ENCODE measurements around the gene TSSK6. TPM values are rescaled to one million over a fixed set of nuclear protein-coding genes. Genes with fewer than 3 reads are reported as not detected.
A peak's percentile ranks its signal among the peaks of the same experiment; 100 is the strongest.

TSSK6 gene
- 1 to 10 TPM; 3.4 to 3.9 TPM for total RNA-seq

DNA sequence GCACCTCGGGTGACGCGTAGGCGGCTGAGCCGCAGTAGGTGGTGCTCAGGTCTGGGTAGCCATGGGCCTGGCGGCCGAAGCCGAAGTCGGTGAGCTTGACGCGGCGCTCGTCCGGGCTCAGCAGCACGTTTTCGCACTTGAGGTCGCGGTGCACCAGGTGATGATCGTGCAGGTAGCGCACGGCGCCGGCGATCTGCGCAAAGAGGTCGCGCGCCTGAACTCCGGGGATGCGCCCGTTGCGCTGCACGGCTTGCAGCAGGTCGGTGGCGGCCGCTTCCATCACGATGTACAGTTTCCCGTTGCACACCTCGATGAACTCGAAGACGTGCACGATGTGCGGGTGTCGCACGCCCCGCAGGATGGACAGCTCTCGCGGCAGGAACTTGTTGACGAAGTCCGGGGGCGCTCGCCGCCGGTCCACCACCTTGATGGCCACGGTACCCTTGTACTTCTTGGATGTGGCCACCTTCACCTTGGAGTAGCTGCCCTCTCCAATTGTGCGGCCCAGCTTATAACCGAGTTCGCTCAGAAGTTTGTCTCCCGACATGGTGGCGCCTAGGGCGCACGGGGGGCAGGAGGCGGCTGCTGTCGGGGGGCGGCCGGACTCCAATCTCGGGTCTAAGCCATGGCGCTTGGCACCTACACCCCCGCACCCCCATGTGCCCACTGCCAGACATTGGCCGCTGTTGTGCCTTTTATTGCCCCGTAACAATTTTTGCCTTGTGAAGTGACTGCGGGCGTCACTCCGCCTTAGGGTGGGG lies at the start of gene TSSK6:
TSS of gene TSSK6 (minus strand) at position 668 of the 761 bp plus-strand sequence. CDS start at position 547, 121 bp downstream.
- Mint-ChIP-seq H3K27ac (peak within 1 kb of the TSS; percentile 94), H3K9me3 (ENCODE audit: insufficient read depth) (no peaks in the 10 kb centered on the region), H3K36me3 (ENCODE audit: low read depth) (peaks cover 27% of the 10 kb centered on the region), H3K4me1 (ENCODE audit: low read depth) (peaks cover 30% of the 10 kb centered on the region), H3K4me3 (peak within 1 kb of the TSS; percentile 94), H3K27me3 (ENCODE audit: low read depth) (no peaks in the 10 kb centered on the region)
- ATAC-seq (no peak), DNase-seq (no peak)
- CTCF ChIA-PET = interaction anchor here (0.8 to 1.9 kb wide), 7 partner anchors 14 to 153 kb away, joined by 3 to 8 read pairs (median 3); partner anchors contain the start of gene YJEFN3
- POLR2A ChIA-PET = interaction anchor here (0.6 to 2.3 kb wide), 20 partner anchors 21 to 351 kb away, joined by 3 to 11 read pairs (median 4); partner anchors contain the start of genes GMIP, LPAR2, MAU2 and NR2C2AP

DNA sequence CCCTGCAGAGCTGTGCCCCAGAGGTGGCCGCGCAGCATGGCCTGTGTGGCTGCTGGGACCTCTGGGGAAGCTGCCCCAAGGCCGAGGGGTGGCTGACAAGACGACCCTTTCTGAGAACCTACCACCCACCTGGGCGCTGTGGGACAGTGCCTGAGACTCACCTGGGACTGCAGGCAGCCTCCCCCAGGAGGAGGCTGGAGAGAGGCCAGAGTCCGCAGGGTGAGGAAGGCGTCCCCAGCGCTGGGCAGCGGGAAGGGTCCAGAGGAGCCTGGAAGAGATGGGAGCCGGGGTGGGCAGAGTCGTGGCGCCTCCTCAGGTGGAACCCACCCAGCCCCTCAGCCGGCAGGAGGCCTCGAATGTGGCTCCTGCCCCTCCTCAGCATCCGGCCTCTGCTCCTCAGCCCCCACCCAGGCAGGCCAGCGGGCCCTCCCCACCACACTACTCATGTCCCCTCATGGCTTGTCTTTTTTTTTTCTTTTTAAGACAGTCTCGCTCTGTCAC lies 48.0 kb upstream of the TSSK6 start:
- Mint-ChIP-seq H3K36me3 (ENCODE audit: low read depth) (peaks cover 54% of the 10 kb centered on the region), H3K4me1 (ENCODE audit: low read depth) (peaks cover 22% of the 10 kb centered on the region), H3K27ac (no peak overlapping the region), H3K4me3 (no peak overlapping the region), H3K9me3 (ENCODE audit: insufficient read depth) (no peaks in the 10 kb centered on the region), H3K27me3 (ENCODE audit: low read depth) (no peaks in the 10 kb centered on the region)
- DNase-seq (no peak), ATAC-seq (no peak)
- ChIA-PET CTCF (no interaction called here), POLR2A (no interaction called here)

DNA sequence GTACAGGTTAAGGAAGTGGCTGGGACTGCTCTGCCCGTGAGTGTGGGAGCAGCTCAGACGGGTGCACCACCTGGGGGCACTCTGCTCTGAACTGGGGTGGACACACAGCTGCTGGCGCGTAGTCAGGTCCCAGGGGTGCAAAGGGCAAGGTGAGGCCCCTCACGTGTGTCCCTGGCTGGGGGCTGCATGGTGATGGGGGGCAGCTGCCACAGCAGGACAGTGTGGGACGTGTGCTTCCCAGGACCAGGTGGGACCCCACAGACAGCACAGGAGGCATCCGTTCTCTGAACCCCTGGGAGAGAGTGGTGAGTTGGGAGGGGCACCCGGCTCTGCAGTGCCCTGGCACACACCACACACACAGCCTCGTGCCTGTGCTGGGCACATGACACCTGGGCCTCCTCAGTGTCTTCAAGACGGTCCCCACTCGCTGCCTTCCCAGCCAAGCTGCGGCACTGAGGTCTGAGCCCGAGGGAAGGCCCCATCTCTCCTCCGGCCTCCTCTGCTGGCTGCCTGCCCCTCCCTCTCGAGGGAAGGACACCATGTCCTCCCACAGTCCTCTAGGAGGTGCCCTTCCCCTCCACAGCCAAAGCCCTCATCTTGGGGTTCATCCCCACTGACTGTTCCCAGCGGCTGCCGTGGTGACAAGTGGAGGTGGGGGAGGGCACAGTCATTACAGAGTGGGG lies 47.5 kb upstream of the TSSK6 start:
- Mint-ChIP-seq H3K4me3 (no peak overlapping the region), H3K4me1 (ENCODE audit: low read depth) (peaks cover 22% of the 10 kb centered on the region), H3K36me3 (ENCODE audit: low read depth) (peaks cover 53% of the 10 kb centered on the region), H3K27me3 (ENCODE audit: low read depth) (no peaks in the 10 kb centered on the region), H3K27ac (peak overlapping the region; percentile 43), H3K9me3 (ENCODE audit: insufficient read depth) (no peaks in the 10 kb centered on the region)
- POLR2A ChIA-PET = interaction anchor here (0.8 kb wide), 1 partner anchor 54 kb away, joined by 3 read pairs; no protein-coding TSS in a partner anchor
- ATAC-seq = peak; percentile 51
- peak; percentile 42 for DNase-seq
- CTCF ChIA-PET = interaction anchor here (1.2 kb wide), 1 partner anchor 10 kb away, joined by 3 read pairs; no protein-coding TSS in a partner anchor

DNA sequence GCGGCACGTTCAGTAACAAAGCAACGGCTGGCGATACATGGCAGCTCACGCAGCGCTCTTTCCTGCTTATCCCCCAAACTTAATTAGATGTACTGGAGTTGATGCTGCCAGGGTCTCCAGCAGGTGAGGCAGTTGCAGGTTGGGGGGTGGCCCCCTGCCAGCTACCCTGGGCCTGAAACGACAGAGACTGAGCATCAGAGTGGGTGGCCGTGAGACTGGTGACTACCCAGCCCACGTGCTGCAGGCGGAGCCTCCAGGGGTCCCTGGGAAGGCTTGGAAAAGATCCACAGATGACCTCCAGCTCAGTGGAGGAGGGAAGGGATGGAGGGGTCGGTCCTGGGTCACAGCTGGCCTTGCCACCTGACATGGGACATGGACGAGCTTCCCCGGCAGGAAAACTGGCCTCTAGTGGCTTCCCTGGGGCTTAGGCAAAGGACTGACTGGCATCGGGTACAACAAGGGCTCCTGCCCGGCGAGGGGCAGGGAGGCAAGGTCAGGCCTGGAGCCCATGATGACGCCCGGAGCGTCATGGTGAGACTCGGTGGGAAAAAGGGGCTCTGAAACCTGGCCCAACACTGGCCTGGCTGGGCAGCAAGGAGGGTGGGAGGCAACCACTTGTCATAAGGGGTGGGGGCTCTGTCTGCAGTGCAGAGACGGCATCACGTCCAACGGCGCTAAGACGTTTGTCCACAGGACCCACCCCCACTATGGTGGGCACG lies 46.8 kb upstream of the TSSK6 start:
- Mint-ChIP-seq H3K27ac (peak overlapping the region; percentile 43), H3K4me3 (no peak overlapping the region), H3K9me3 (ENCODE audit: insufficient read depth) (no peaks in the 10 kb centered on the region), H3K4me1 (ENCODE audit: low read depth) (peaks cover 22% of the 10 kb centered on the region), H3K36me3 (ENCODE audit: low read depth) (peaks cover 49% of the 10 kb centered on the region), H3K27me3 (ENCODE audit: low read depth) (no peaks in the 10 kb centered on the region)
- CTCF ChIA-PET = interaction anchor here (1.2 kb wide), 1 partner anchor 9 kb away, joined by 3 read pairs; no protein-coding TSS in a partner anchor
- POLR2A ChIA-PET = interaction anchor here (0.8 kb wide), 1 partner anchor 55 kb away, joined by 3 read pairs; no protein-coding TSS in a partner anchor
- DNase-seq = no peak
- ATAC-seq = no peak

DNA sequence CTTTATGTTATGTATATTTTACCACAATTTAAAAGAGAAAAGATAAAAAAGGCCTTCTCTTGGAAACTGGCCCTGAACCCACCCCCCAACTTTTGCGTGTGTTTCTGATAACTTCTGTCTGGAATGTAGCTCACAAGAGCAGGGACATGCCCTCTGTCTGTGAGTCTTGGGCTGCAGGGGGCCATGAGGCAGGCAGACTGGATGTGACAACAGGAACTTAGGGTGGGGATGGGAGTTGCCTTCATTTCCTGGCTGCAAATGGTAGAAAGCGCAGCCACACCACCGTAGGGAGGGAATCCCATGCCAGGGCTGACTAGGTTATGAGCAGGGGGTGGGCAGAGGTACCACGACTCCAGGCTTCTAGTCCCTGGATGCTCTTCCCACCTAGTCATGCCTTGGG lies 44.6 kb upstream of the TSSK6 start:
- DNase-seq = no peak

DNA sequence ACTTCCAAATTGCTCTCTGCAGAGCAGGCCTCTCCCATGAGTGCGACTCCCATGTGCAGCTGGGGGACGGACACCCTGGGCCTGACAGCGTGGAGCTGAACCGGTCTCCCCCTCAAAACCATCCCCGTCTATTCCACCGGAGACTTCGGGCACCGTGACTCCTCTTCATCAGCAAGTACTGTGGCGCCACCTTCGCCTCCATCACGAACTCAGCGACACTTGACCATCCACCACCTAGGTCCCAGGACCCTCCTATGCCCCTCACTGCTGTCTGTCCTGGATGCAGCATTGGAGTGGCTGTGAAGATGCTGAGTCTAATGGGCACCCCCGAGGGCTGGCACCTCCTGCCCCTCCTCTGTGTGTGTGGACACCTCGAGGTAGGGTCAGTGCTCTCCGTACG lies 43.3 kb upstream of the TSSK6 start:
- no peak for ATAC-seq
- no peak for DNase-seq
- peaks cover 29% of the 10 kb centered on the region for H3K4me1 Mint-ChIP-seq (ENCODE audit: low read depth)
- no peak overlapping the region for H3K27ac Mint-ChIP-seq
- H3K36me3 Mint-ChIP-seq (ENCODE audit: low read depth) = peaks cover 29% of the 10 kb centered on the region
- CTCF ChIA-PET = interaction anchor here (1.1 kb wide), 2 partner anchors 48 to 85 kb away, joined by 3 read pairs; partner anchors contain the start of gene GMIP
- POLR2A ChIA-PET = interaction anchor here (0.7 kb wide), 2 partner anchors 67 to 84 kb away, joined by 3 to 4 read pairs; no protein-coding TSS in a partner anchor
- no peaks in the 10 kb centered on the region for H3K27me3 Mint-ChIP-seq (ENCODE audit: low read depth)
- no peaks in the 10 kb centered on the region for H3K9me3 Mint-ChIP-seq (ENCODE audit: insufficient read depth)
- no peak overlapping the region for H3K4me3 Mint-ChIP-seq

More for the DNA sequence above, 44.6 kb upstream of the TSSK6 start:
- ChIA-PET CTCF (interaction anchor here (1.4 to 1.8 kb wide), 2 partner anchors 8 to 27 kb away, joined by 4 to 6 read pairs; no protein-coding TSS in a partner anchor), POLR2A (interaction anchor here (1.1 kb wide), 1 partner anchor 66 kb away, joined by 3 read pairs; no protein-coding TSS in a partner anchor)
- no peak overlapping the region for H3K4me3 Mint-ChIP-seq
- no peaks in the 10 kb centered on the region for H3K9me3 Mint-ChIP-seq (ENCODE audit: insufficient read depth)
- peaks cover 37% of the 10 kb centered on the region for H3K36me3 Mint-ChIP-seq (ENCODE audit: low read depth)
- no peaks in the 10 kb centered on the region for H3K27me3 Mint-ChIP-seq (ENCODE audit: low read depth)
- peaks cover 22% of the 10 kb centered on the region for H3K4me1 Mint-ChIP-seq (ENCODE audit: low read depth)
- peak overlapping the region; percentile 49 for H3K27ac Mint-ChIP-seq
- ATAC-seq = no peak

DNA sequence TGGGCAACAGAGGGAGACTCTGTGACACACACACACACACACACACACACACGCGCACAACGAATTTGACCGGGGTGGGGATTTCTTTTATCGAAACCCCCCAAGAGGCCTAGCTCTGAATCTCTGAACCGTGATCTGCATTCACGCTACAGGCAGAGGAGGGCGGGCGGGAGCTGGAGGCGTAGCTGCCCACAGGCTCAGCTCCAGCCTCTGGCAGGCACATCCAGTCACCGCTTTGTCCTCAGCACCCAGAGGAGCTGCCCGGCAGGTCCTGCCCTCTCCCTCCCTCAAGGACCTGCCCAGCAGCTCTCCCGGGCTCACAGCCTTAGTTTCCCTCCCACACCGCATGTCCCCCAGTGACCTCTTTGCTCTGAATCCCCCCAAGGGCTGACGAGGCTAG lies 42.7 kb upstream of the TSSK6 start:
- ChIA-PET CTCF (interaction anchor here (1.1 kb wide), 2 partner anchors 48 to 86 kb away, joined by 3 read pairs; partner anchors contain the start of gene GMIP), POLR2A (interaction anchor here (0.7 kb wide), 2 partner anchors 68 to 84 kb away, joined by 3 to 4 read pairs; no protein-coding TSS in a partner anchor)
- Mint-ChIP-seq H3K27ac (no peak overlapping the region), H3K4me1 (ENCODE audit: low read depth) (peaks cover 28% of the 10 kb centered on the region), H3K27me3 (ENCODE audit: low read depth) (no peaks in the 10 kb centered on the region), H3K9me3 (ENCODE audit: insufficient read depth) (no peaks in the 10 kb centered on the region), H3K4me3 (no peak overlapping the region), H3K36me3 (ENCODE audit: low read depth) (peaks cover 29% of the 10 kb centered on the region)
- no peak for DNase-seq
- ATAC-seq = no peak

DNA sequence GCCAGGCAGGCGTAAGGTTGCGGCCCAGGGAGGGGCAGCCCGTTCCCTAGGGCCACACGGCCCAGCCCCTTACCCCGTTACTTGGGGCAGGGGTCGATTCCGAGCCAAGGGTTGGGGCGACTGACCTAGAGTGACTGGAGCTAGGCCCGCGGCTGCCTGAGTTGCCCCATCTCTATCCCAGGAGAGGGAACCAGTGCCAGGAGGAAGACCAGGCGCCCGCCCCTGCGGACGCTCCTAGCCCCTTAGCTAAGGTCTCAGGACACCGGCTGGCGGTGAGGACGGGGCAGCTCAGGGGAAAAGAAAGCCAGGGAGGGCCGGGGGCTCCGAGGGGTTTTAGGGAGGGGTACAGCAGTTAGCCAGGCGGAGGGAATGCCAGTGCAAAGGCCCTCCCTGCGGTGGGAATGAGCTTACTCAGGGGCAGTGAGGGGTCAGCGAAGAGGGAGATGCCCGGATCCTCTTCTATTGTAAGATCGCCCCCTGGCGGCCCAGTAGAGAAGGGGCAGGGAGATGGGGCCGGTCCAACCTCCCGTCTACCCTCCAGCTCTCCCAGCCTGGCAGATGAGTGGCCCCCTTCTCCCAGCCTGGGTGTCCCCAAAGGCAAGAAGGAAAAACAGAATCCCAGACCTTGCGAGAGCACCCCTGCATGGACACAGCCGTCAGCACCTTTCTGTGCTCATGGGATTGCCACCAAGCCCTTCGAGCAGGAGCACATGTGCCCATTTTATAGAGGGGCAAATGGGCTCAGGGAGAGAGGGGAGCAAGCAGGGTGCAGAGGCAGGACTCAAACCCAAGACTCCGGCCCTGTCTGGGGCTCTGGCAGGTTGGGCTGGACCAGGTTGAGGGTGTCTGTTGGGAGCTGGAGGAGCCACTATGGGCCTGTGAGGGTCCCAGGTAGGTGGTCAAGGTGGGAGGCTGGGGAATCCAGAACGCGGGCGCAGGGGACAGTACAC lies 39.0 kb upstream of the TSSK6 start:
- peak; percentile 61 for ATAC-seq
- peak; percentile 70 for DNase-seq
- no peak overlapping the region for H3K4me3 Mint-ChIP-seq
- ChIA-PET POLR2A (interaction anchor here (1.0 kb wide), 1 partner anchor 58 kb away, joined by 3 read pairs; no protein-coding TSS in a partner anchor), CTCF (interaction anchor here (0.8 to 3.3 kb wide), 25 partner anchors 10 to 347 kb away, joined by 3 to 27 read pairs (median 5); partner anchors contain the start of genes CILP2, GMIP, LPAR2 and NDUFA13)
- H3K27ac Mint-ChIP-seq = no peak overlapping the region
- H3K9me3 Mint-ChIP-seq (ENCODE audit: insufficient read depth) = peaks cover 4% of the 10 kb centered on the region
- H3K36me3 Mint-ChIP-seq (ENCODE audit: low read depth) = peaks cover 5% of the 10 kb centered on the region
- peaks cover 13% of the 10 kb centered on the region for H3K4me1 Mint-ChIP-seq (ENCODE audit: low read depth)
- no peaks in the 10 kb centered on the region for H3K27me3 Mint-ChIP-seq (ENCODE audit: low read depth)

DNA sequence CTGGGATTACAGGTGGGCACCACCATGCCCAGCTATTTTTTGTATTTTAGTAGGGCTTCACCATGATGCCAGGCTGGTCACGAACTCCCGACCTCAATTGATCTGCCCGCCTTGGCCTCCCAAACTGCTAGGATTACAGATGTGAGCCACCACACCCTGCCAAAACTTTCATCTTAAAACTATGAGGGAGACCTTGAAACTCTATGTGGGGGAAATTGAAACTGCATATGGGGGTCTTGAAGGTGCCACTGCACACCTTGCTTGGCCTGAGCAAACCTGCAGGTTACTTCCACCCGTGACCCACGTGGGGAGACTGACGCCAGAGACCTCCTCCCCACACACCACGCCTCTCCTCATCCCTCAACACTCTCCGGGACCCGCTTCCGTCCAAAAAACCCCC lies 38.3 kb upstream of the TSSK6 start:
- no peak overlapping the region for H3K27ac Mint-ChIP-seq
- peaks cover 3% of the 10 kb centered on the region for H3K27me3 Mint-ChIP-seq (ENCODE audit: low read depth)
- ATAC-seq = no peak
- H3K4me1 Mint-ChIP-seq (ENCODE audit: low read depth) = peaks cover 8% of the 10 kb centered on the region
- peaks cover 4% of the 10 kb centered on the region for H3K9me3 Mint-ChIP-seq (ENCODE audit: insufficient read depth)
- no peak for DNase-seq
- ChIA-PET POLR2A (no interaction called here), CTCF (interaction anchor here (0.9 to 3.3 kb wide), 18 partner anchors 10 to 348 kb away, joined by 3 to 27 read pairs (median 5); partner anchors contain the start of genes GMIP, LPAR2, NDUFA13 and TSSK6)
- no peak overlapping the region for H3K4me3 Mint-ChIP-seq
- H3K36me3 Mint-ChIP-seq (ENCODE audit: low read depth) = no peaks in the 10 kb centered on the region

DNA sequence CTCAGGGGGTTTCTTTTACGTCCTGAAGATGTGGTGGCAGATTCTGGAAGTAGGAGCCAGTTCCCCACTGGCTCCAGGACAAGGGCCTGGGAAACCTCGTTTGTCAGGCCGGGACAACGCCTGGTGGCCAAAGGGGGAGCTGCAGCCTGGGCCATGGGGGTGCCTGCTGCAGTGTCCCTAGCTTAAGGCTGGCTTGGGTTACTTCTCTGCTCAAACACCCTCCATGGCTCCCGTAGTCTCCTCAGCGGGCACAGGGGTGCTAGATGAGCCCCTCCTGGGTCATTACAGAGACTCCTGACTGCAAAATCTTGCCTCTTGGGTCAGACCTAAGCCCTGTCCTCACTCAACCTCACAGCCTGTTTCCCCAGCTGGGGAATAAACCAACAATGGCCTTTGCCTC lies 37.5 kb upstream of the TSSK6 start:
- peaks cover 8% of the 10 kb centered on the region for H3K4me1 Mint-ChIP-seq (ENCODE audit: low read depth)
- peak; percentile 48 for ATAC-seq
- H3K4me3 Mint-ChIP-seq = no peak overlapping the region
- no peaks in the 10 kb centered on the region for H3K36me3 Mint-ChIP-seq (ENCODE audit: low read depth)
- peaks cover 3% of the 10 kb centered on the region for H3K27me3 Mint-ChIP-seq (ENCODE audit: low read depth)
- peaks cover 4% of the 10 kb centered on the region for H3K9me3 Mint-ChIP-seq (ENCODE audit: insufficient read depth)
- no peak overlapping the region for H3K27ac Mint-ChIP-seq
- ChIA-PET CTCF (interaction anchor here (0.7 to 3.3 kb wide), 19 partner anchors 9 to 180 kb away, joined by 3 to 27 read pairs (median 3); partner anchors contain the start of genes GMIP, NDUFA13 and TSSK6), POLR2A (interaction anchor here (0.6 kb wide), 1 partner anchor 20 kb away, joined by 4 read pairs; no protein-coding TSS in a partner anchor)
- no peak for DNase-seq

Data from activated CD8-positive, alpha-beta T cell treated with anti-CD3 and anti-CD28 coated beads, Interleukin-2, amount 10 ng/mL, durations not matched to agents 7 days and 5 days (primary cell).